NCI-H524 treated with DMSO at 0.1 percent for 48 hours (cell line): Measurements from ENCODE around the gene KAT7.
"Not testable (repeated sequence)": the region's sequence is repeated elsewhere in the genome, so short reads cannot be mapped to it uniquely, and the experiment has no call there.

Experiments
- DNase-seq: peaks from one replicate; lab custom pipeline; 2025; lab: John Stamatoyannopoulos, UW

KAT7 gene

GRCh38 chr17:49788478-49789242 is at the start of gene KAT7:
KAT7 (plus strand) TSS chr17:49788681; CDS start chr17:49788835, 154 bp downstream.
- peak; percentile 99 for DNase-seq

GRCh38 chr17:49739641-49740271 is 48.7 kb upstream of the KAT7 start:
- DNase-seq = no peak

GRCh38 chr17:49741009-49741691 is 47.3 kb upstream of the KAT7 start:
- DNase-seq = no peak

GRCh38 chr17:49741692-49742076 is 46.8 kb upstream of the KAT7 start:
- DNase-seq = no peak

- DNase-seq = no peak
Observed at GRCh38 chr17:49742166-49742638, 46.3 kb upstream of the KAT7 start.

GRCh38 chr17:49745175-49746139 is 43.0 kb upstream of the KAT7 start:
- DNase-seq = no peak

GRCh38 chr17:49746791-49747490 is 41.5 kb upstream of the KAT7 start:
- no peak for DNase-seq

- no peak for DNase-seq
Observed at GRCh38 chr17:49747632-49748031, 40.8 kb upstream of the KAT7 start.

GRCh38 chr17:49748223-49748622 is 40.3 kb upstream of the KAT7 start:
- DNase-seq = no peak

- no peak for DNase-seq
Observed at GRCh38 chr17:49748791-49749190, 39.7 kb upstream of the KAT7 start.

GRCh38 chr17:49749730-49750129 is 38.8 kb upstream of the KAT7 start:
- no peak for DNase-seq

GRCh38 chr17:49752508-49752907 is 36.0 kb upstream of the KAT7 start:
- no peak for DNase-seq

- DNase-seq = no peak
Observed at GRCh38 chr17:49753959-49754391, 34.5 kb upstream of the KAT7 start.

GRCh38 chr17:49755663-49756283 is 32.7 kb upstream of the KAT7 start:
- DNase-seq = peak; percentile 21

GRCh38 chr17:49756323-49757150 is 31.9 kb upstream of the KAT7 start:
- DNase-seq = no peak

GRCh38 chr17:49757151-49757777 is 31.2 kb upstream of the KAT7 start:
- DNase-seq = no peak

- not testable (repeated sequence) for DNase-seq
Observed at GRCh38 chr17:49758464-49759010, 29.9 kb upstream of the KAT7 start.

- no peak for DNase-seq
Observed at GRCh38 chr17:49759203-49759602, 29.3 kb upstream of the KAT7 start.

- no peak for DNase-seq
Observed at GRCh38 chr17:49760296-49760695, 28.2 kb upstream of the KAT7 start.
